OCI-LY1 (cell line): Measurements from ENCODE around the gene GLTP.

Source experiments
- CTCF ChIP-seq: fragments of 200-600 bp; sonication (generic), shearing (Covaris generic); IDR thresholded peaks from 2 replicates; pipeline ENCODE4 v1.5.1; 2017; ENCODE audit warnings: mild to moderate bottlenecking, antibody characterized with exemption, low read length, moderate library complexity, mixed read lengths
- EZH2 ChIP-seq: fragments of 200-600 bp; sonication (generic), shearing (Covaris generic); IDR thresholded peaks from 2 replicates; pipeline ENCODE4 v1.8.0; 2017; ENCODE audit warnings: borderline replicate concordance, mixed run types, mild to moderate bottlenecking, antibody characterized with exemption, low read length, moderate library complexity, mixed read lengths

DNA sequence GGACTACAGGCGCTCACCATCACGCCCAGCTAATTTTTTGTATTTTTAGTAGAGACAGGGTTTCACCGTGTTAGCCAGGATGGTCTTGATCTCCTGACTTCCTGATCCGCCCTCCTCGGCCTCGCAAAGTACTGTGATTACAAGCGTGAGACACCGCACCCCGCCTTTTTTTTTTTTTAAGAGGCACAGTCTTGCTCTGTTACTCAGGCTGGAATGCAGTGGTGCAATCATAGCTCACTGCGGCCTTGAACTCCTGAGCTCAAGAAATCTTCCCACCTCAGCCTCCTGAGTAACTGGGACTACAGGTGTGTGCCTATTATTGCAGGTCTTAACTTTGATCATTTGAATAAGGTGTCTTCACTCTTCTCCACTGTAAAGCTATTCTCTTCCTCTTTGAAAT is 5.3 kb upstream of the GLTP start:
- TF ChIP-seq CTCF (no peak), EZH2 (no peak)
